Testis (tissue), 3 donors: ENCODE results near the gene PARP6. TPM values are rescaled to one million over a fixed set of nuclear protein-coding genes. Genes with fewer than 3 reads are reported as not detected.
A peak's percentile ranks its signal among the peaks of the same experiment; 100 is the strongest.

Source experiments
- DNase-seq: peaks from one replicate; pipeline ENCODE4 v3.0.0-alpha.2; 2019
- H3K27ac ChIP-seq, 2 donors: fragments of 200-600 bp; sonication (generic); one replicate each; pipeline ENCODE4 v1.5.1; 2019
- H3K27me3 ChIP-seq: fragments of 200-600 bp; sonication (generic); one replicate; pipeline ENCODE4 v1.5.1; 2019
- H3K36me3 ChIP-seq: fragments of 200-600 bp; sonication (generic); one replicate; pipeline ENCODE4 v1.5.1; 2017; ENCODE audit warnings: low read depth; ENCODE audit errors: missing control alignments
- H3K4me1 ChIP-seq: fragments of 200-600 bp; sonication (generic); one replicate; pipeline ENCODE4 v1.5.1; 2019
- H3K4me3 ChIP-seq, 2 donors: fragments of 200-600 bp; sonication (generic); one replicate each; pipeline ENCODE4 v1.5.1; 2017 to 2019
- H3K9me3 ChIP-seq: fragments of 200-600 bp; sonication (generic); one replicate; pipeline ENCODE4 v1.5.1; 2017
- POLR2A ChIP-seq: fragments of 450-650 bp; IDR thresholded peaks from one replicate; pipeline ENCODE4 v1.6.1; 2017; ENCODE audit warnings: antibody characterized with exemption, mild to moderate bottlenecking, moderate library complexity
- WGBS, 2 donors: methylation state at CpG; one replicate each; pipeline ENCODE4 v1.1.5; 2018; 5-methylcytosine and 5-hydroxymethylcytosine counted together
- intact Hi-C: fragments of 100-400 bp; cut with DNase I; formaldehyde crosslinking; loops from one replicate; pipeline ENCODE4 v1.15.1; 2023; ENCODE audit warnings: low total_unique reads
- polyA plus RNA-seq: library from polyadenylated mRNA; stranded (reverse); fragments of 350-450 nt; fragmentation: Illumina TruSeq; extraction: RNeasy Lipid Tissue Mini Kit (QIAGEN cat#74804); gene quantifications from one replicate; pipeline ENCODE4 v1.2.3, GENCODE V29; 2014; ENCODE audit warnings: low read depth, low replicate concordance; ENCODE audit not compliant: insufficient read depth
- total RNA-seq, 2 donors: library from RNA; depleted of rRNA; stranded (reverse); fragments of >200 nt; gene quantifications; one replicate each; pipeline ENCODE4 v1.2.3, GENCODE V29; 2016
- TF ChIP-seq, protein P1 (sequence below), 3 experiments: fragments of 450-650 bp in 2 of 3; fragments of 200-600 bp in 1 of 3; sonication (generic) in 1 of 3; IDR thresholded peaks; one replicate each; pipeline ENCODE4 v1.5.1; 2016 to 2019; ENCODE audit warnings: antibody characterized with exemption in 3 of 3, mild to moderate bottlenecking in 2 of 3, moderate library complexity in 1 of 3

PARP6 gene
- total and polyA plus RNA-seq, 3 donors from 2014 or later = 114 to 190 (median 182) TPM

DNA sequence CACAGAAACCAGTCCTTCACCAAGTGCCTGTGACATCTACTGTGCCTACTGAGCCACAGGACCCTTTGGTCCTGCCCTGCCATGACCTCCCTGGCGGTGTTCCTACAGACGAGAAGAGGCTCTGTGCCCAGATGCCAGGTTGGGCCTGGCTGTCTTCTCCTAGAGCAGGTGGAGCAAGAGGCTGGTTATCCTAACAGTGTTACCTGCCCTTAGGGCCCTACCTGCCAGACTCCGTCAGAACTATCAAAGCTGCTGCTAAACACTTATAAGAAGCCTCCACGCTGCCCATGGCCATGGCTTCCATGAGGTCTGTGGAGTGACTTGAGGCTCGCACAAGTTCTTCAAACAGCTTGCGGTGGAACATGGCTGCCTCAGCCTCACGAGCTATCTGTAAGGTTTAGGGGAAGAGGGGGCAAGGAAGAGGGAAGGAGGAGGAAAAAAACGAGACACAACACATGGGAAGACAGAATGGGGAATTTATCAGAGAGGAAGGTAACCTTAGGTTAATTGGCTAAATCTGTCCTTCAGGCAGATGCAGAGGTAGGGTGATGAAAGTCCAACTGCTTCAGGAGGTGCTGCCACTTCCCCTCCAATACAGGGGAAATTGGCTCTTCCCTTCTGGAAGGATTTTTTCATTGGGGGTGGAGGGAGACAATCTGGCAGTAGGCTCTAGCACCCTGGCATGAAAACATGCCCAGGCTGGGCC is 69.4 kb downstream of the PARP6 start:
- intact Hi-C loops = loop anchor here (10.0 kb wide), 1 partner anchor 72 kb away; the partner anchor contains the start of gene PARP6
- WGBS, 2 donors = 84 to 85% methylated on average over 5 to 8 of the region's 8 CpGs
- TF ChIP-seq, protein P1, sequence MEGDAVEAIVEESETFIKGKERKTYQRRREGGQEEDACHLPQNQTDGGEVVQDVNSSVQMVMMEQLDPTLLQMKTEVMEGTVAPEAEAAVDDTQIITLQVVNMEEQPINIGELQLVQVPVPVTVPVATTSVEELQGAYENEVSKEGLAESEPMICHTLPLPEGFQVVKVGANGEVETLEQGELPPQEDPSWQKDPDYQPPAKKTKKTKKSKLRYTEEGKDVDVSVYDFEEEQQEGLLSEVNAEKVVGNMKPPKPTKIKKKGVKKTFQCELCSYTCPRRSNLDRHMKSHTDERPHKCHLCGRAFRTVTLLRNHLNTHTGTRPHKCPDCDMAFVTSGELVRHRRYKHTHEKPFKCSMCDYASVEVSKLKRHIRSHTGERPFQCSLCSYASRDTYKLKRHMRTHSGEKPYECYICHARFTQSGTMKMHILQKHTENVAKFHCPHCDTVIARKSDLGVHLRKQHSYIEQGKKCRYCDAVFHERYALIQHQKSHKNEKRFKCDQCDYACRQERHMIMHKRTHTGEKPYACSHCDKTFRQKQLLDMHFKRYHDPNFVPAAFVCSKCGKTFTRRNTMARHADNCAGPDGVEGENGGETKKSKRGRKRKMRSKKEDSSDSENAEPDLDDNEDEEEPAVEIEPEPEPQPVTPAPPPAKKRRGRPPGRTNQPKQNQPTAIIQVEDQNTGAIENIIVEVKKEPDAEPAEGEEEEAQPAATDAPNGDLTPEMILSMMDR (IDR thresholded peaks at IDR 0.05) = no peak
- no peak for TF ChIP-seq POLR2A

DNA sequence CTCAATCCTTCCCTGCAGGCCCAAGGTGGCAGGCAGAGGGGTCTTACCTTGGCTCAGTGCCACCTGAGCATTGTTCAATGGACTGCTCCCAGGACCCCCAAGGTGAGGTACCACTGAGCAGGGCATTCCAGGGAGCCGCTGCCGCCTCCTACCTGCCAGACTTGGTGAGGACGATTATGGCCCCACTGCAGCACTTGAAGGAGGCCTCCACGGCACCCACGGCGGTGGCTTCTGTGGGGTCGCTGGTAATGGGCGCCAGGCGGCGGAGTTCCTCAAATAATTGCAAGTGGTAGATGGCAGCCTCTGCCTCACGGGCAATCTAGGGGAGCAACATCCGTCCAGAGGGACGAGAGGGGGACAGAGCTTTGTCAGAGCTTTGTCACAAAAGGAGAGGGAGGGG is 70.1 kb downstream of the PARP6 start:
- Histone ChIP-seq H3K27me3 (no peaks in the 10 kb centered on the region), H3K4me1 (peaks cover 37% of the 10 kb centered on the region), H3K9me3 (no peaks in the 10 kb centered on the region), H3K36me3 (peaks cover 1% of the 10 kb centered on the region), H3K27ac (peak overlapping the region in 1 of 2 donors; percentile 7), H3K4me3 (no peak overlapping the region)
- WGBS, 2 donors = 88 to 92% methylated on average over 13 of the region's 13 CpGs
- TF ChIP-seq, protein P1 (IDR thresholded peaks at IDR 0.05) = no peak
- no peak for TF ChIP-seq POLR2A
- intact Hi-C loops = loop anchor here (10.0 kb wide), 1 partner anchor 72 kb away; the partner anchor contains the start of gene PARP6
- no peak for DNase-seq

More for the DNA sequence above, 69.4 kb downstream of the PARP6 start:
- H3K27me3 ChIP-seq = no peaks in the 10 kb centered on the region
- no peak for DNase-seq
- peaks cover 37% of the 10 kb centered on the region for H3K4me1 ChIP-seq
- H3K36me3 ChIP-seq = peaks cover 2% of the 10 kb centered on the region
- H3K27ac ChIP-seq = peak overlapping the region in 1 of 2 donors; percentile 23
- H3K9me3 ChIP-seq = no peaks in the 10 kb centered on the region
- H3K4me3 ChIP-seq = no peak overlapping the region

DNA sequence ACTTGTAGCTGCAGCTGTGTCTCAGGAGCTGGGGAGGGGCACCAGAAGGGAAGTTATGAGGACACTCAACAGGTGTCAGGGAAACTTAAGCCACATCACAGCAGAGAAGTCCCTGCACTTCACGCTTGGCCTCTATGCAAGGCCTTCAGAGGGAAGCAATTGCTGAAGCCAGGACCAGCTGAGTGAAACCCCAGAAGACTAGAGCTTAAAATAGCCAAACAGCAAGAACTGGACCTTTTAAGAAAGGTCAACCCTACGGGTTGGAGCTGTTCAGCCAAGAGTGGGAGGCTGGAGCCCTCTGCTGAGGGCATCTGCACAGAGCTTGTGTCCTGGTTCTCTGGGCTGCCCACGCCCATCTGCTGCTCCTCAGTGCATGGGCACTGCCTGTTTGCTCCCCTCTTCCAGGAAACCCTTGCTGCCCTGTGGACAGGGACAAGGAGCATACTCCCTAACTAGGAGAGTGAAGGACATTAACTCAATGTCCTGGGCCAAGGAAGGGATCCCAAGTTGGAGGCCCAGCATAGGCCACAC is 70.9 kb downstream of the PARP6 start:
- intact Hi-C loops = loop anchor here (10.0 kb wide), 1 partner anchor 73 kb away; the partner anchor contains the start of gene PARP6
- WGBS, 2 donors = 47 to 55% methylated on average over 3 of the region's 3 CpGs
- peaks cover 37% of the 10 kb centered on the region for H3K4me1 ChIP-seq

DNA sequence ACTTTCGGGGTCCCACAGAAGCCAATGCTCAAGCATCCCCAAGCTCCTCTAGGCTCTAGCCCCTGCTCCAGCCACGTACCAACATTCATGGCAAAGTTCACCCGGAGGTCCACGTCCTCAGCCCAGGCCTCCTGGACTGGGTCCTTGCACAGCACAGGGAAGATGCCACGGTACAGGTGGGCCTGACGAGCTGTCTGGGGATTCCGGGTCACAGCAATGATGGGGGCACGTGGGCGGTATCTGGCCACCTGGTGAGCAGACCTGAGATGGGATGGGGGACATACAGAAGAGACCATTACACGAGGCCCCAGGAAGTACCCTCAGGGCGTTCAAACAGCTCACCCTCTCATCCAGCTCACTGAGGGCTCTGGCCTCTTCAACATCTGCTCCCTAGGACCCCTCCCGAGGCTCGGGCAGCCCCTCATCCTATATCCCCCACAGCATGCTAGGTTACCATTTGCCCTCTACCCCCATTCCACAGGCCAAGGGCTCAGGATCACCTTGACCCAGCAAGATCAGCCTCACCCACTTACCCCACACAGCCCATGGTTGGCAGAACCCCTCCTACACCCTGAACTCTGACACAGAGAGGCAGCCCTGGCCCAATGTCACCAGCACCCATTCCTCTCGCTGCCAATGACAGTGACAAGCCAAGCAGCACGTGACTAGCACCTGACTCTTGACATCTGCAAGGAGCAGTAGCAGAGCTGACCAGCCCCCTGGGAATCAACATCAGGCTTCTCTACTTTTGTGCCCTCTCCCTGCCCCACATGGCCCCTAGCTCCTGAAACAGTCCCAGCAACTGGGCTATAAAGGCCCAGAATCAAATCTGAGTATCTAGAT is 71.7 kb downstream of the PARP6 start:
- Histone ChIP-seq H3K4me3 (no peak overlapping the region), H3K4me1 (peaks cover 37% of the 10 kb centered on the region), H3K27ac (peak overlapping the region; percentile 33 to 71), H3K9me3 (no peaks in the 10 kb centered on the region), H3K36me3 (no peaks in the 10 kb centered on the region), H3K27me3 (no peaks in the 10 kb centered on the region)
- 81 to 89% methylated on average over 11 to 15 of the region's 15 CpGs for WGBS, 2 donors
- intact Hi-C loops = loop anchor here (10.0 kb wide), 1 partner anchor 74 kb away; the partner anchor contains the start of gene PARP6
- DNase-seq = no peak
- no peak for TF ChIP-seq POLR2A
- TF ChIP-seq, protein P1 (IDR thresholded peaks at IDR 0.05) = no peak

More for the DNA sequence above, 70.9 kb downstream of the PARP6 start:
- DNase-seq = peak; percentile 37
- TF ChIP-seq POLR2A = no peak
- TF ChIP-seq, protein P1 (IDR thresholded peaks at IDR 0.05) = no peak
- no peaks in the 10 kb centered on the region for H3K36me3 ChIP-seq
- no peaks in the 10 kb centered on the region for H3K9me3 ChIP-seq
- no peak overlapping the region for H3K4me3 ChIP-seq
- H3K27ac ChIP-seq = peak overlapping the region; percentile 33 to 71
- no peaks in the 10 kb centered on the region for H3K27me3 ChIP-seq
